ENCODE data around the gene MISP.

- TF ChIP-seq CTCF (conservative IDR thresholded peaks at IDR 0.05): no peak
- TF ChIP-seq ZFX (IDR thresholded peaks at IDR 0.05): no peak
Measured at GRCh38 chr19:764301-764700, 13.4 kb downstream of the MISP start.

Data from C4-2B (cell line).